HG03439 (cell line): Measurements from ENCODE around the gene SDK1.
"Not testable (repeated sequence)": the region's sequence is repeated elsewhere in the genome, so short reads cannot be mapped to it uniquely, and the experiment has no call there.

Experiments used
- ATAC-seq: cut with Tn5 transposase; IDR thresholded peaks from one replicate; pipeline ENCODE4 v1.9.1; 2021; ENCODE audit warnings: mild to moderate bottlenecking, moderate library complexity; ENCODE audit not compliant: unreplicated experiment

SDK1 gene

GRCh38 chr7:3649250-3649649 lies 348.2 kb downstream of the SDK1 start:
- no peak for ATAC-seq

GRCh38 chr7:3649678-3650440 lies 348.8 kb downstream of the SDK1 start:
- ATAC-seq, result no peak

GRCh38 chr7:3650844-3651243 lies 349.8 kb downstream of the SDK1 start:
- ATAC-seq, result no peak

- ATAC-seq, result no peak
Observed at GRCh38 chr7:3655635-3656034, 354.6 kb downstream of the SDK1 start.

GRCh38 chr7:3657206-3657605 lies 356.2 kb downstream of the SDK1 start:
- no peak for ATAC-seq

- ATAC-seq, result no peak
Observed at GRCh38 chr7:3668743-3669142, 367.7 kb downstream of the SDK1 start.

GRCh38 chr7:3670898-3671297 lies 369.8 kb downstream of the SDK1 start:
- no peak for ATAC-seq

GRCh38 chr7:3673524-3673923 lies 372.5 kb downstream of the SDK1 start:
- no peak for ATAC-seq

GRCh38 chr7:3678314-3678810 lies 377.3 kb downstream of the SDK1 start:
- ATAC-seq, result no peak

- ATAC-seq, result no peak
Observed at GRCh38 chr7:3682028-3682710, 381.1 kb downstream of the SDK1 start.

GRCh38 chr7:3683546-3684539 lies 382.8 kb downstream of the SDK1 start:
- ATAC-seq, result no peak

GRCh38 chr7:3688071-3688470 lies 387.0 kb downstream of the SDK1 start:
- ATAC-seq, result no peak

GRCh38 chr7:3688842-3689241 lies 387.8 kb downstream of the SDK1 start:
- ATAC-seq, result no peak

GRCh38 chr7:3691478-3692158 lies 390.6 kb downstream of the SDK1 start:
- no peak for ATAC-seq

GRCh38 chr7:3695602-3696001 lies 394.6 kb downstream of the SDK1 start:
- no peak for ATAC-seq

- ATAC-seq, result no peak
Observed at GRCh38 chr7:3696113-3696512, 395.1 kb downstream of the SDK1 start.

GRCh38 chr7:3697472-3697871 lies 396.4 kb downstream of the SDK1 start:
- no peak for ATAC-seq

GRCh38 chr7:3705258-3705657 lies 404.2 kb downstream of the SDK1 start:
- ATAC-seq, result no peak

GRCh38 chr7:3706091-3706490 lies 405.0 kb downstream of the SDK1 start:
- ATAC-seq, result not testable (repeated sequence)

GRCh38 chr7:3710122-3710521 lies 409.1 kb downstream of the SDK1 start:
- no peak for ATAC-seq

GRCh38 chr7:3710531-3710930 lies 409.5 kb downstream of the SDK1 start:
- no peak for ATAC-seq
